Measurements from ENCODE around the gene ISG15.

The ISG15 gene

GRCh38 chr1:1062348-1063163, 49.3 kb downstream of the ISG15 start:
- no peak for DNase-seq

GRCh38 chr1:1063261-1063944, 50.1 kb downstream of the ISG15 start:
- DNase-seq: no peak
